Large intestine (tissue), 3 donors: ENCODE measurements around the gene REP15. TPM values are rescaled to one million over a fixed set of nuclear protein-coding genes. Genes with fewer than 3 reads are reported as not detected.

Experiments used
- DNase-seq, 2 donors: peaks; one replicate each; pipeline versions ENCODE4 v3.0.0 to v3.0.0-alpha.2; 2013
- H3K27ac ChIP-seq: one replicate; pipeline ENCODE4 v1.5.1; 2013; ENCODE audit warnings: low read length
- H3K27me3 ChIP-seq: 2 replicates; pipeline ENCODE4 v1.6.1; 2013; ENCODE audit warnings: low read length; ENCODE audit not compliant: control insufficient read depth, insufficient read depth
- H3K36me3 ChIP-seq: 2 replicates; pipeline ENCODE4 v1.6.1; 2013; ENCODE audit warnings: low read length; ENCODE audit not compliant: control insufficient read depth, insufficient read depth
- H3K4me1 ChIP-seq: one replicate; pipeline ENCODE4 v1.6.1; 2013; ENCODE audit warnings: low read length; ENCODE audit not compliant: control insufficient read depth, insufficient read depth
- H3K4me3 ChIP-seq: one replicate; pipeline ENCODE4 v1.5.1; 2013; ENCODE audit warnings: low read length
- H3K9me3 ChIP-seq: one replicate; pipeline ENCODE4 v1.6.1; 2013; ENCODE audit warnings: mild to moderate bottlenecking, low read depth, low read length, moderate library complexity; ENCODE audit not compliant: control insufficient read depth
- WGBS: methylation state at CpG from one replicate; pipeline ENCODE4 v1.1.5; 2013; ENCODE audit warnings: low lambda C conversion rate; ENCODE audit not compliant: insufficient coverage; 5-methylcytosine and 5-hydroxymethylcytosine counted together
- polyA plus RNA-seq: library from polyadenylated mRNA; unstranded; fragments of 120-200 nt; gene quantifications from one replicate; pipeline ENCODE4 v1.2.1, GENCODE V29; 2013

The REP15 gene
- polyA plus RNA-seq, 1 donor: 30.4 TPM

GRCh38 chr12:27693403-27693802 is 2.8 kb upstream of the REP15 start:
- no peak overlapping the region for H3K4me3 ChIP-seq
- H3K9me3 ChIP-seq: no peaks in the 10 kb centered on the region
- WGBS: 94% methylated on average over 2 of the region's 2 CpGs
- peaks cover 28% of the 10 kb centered on the region for H3K36me3 ChIP-seq
- peaks cover 9% of the 10 kb centered on the region for H3K4me1 ChIP-seq
- no peak overlapping the region for H3K27ac ChIP-seq
- no peaks in the 10 kb centered on the region for H3K27me3 ChIP-seq
- no peak for DNase-seq

GRCh38 chr12:27695556-27696292 is 523 bp upstream of the REP15 start:
- 79% methylated on average over 3 of the region's 6 CpGs for WGBS
- no peaks in the 10 kb centered on the region for H3K27me3 ChIP-seq
- no peak overlapping the region for H3K27ac ChIP-seq
- H3K36me3 ChIP-seq: peaks cover 12% of the 10 kb centered on the region
- DNase-seq: no peak
- no peaks in the 10 kb centered on the region for H3K9me3 ChIP-seq
- H3K4me1 ChIP-seq: peaks cover 9% of the 10 kb centered on the region
- H3K4me3 ChIP-seq: no peak overlapping the region

GRCh38 chr12:27696864-27697564 is 767 bp downstream of the REP15 start:
- H3K4me3 ChIP-seq: peak overlapping the region; percentile 23
- WGBS: 31% methylated on average over 2 of the region's 3 CpGs

GRCh38 chr12:27703720-27704452 is 7.6 kb downstream of the REP15 start:
- Histone ChIP-seq H3K4me3 (no peak overlapping the region), H3K36me3 (no peaks in the 10 kb centered on the region), H3K4me1 (no peaks in the 10 kb centered on the region), H3K9me3 (no peaks in the 10 kb centered on the region), H3K27me3 (no peaks in the 10 kb centered on the region), H3K27ac (no peak overlapping the region)
- DNase-seq: peak; percentile 63 to 77
- no CpG with 5 or more reads among the region's 4 CpGs for WGBS

More at GRCh38 chr12:27696864-27697564, 767 bp downstream of the REP15 start:
- no peaks in the 10 kb centered on the region for H3K27me3 ChIP-seq
- peak overlapping the region; percentile 21 for H3K27ac ChIP-seq
- peaks cover 8% of the 10 kb centered on the region for H3K36me3 ChIP-seq
- peak; percentile 38 to 77 for DNase-seq
- peaks cover 9% of the 10 kb centered on the region for H3K4me1 ChIP-seq
- no peaks in the 10 kb centered on the region for H3K9me3 ChIP-seq

- H3K9me3 ChIP-seq: no peaks in the 10 kb centered on the region
- no peaks in the 10 kb centered on the region for H3K36me3 ChIP-seq
- H3K4me1 ChIP-seq: no peaks in the 10 kb centered on the region
- peak; percentile 35 to 62 for DNase-seq
- H3K4me3 ChIP-seq: no peak overlapping the region
- H3K27me3 ChIP-seq: no peaks in the 10 kb centered on the region
- WGBS: no CpG with 5 or more reads among the region's 8 CpGs
- H3K27ac ChIP-seq: no peak overlapping the region
Observed at GRCh38 chr12:27705263-27705662, 9.0 kb downstream of the REP15 start.

- Histone ChIP-seq H3K36me3 (no peaks in the 10 kb centered on the region), H3K27ac (no peak overlapping the region), H3K4me3 (no peak overlapping the region), H3K9me3 (no peaks in the 10 kb centered on the region), H3K4me1 (peaks cover 3% of the 10 kb centered on the region), H3K27me3 (no peaks in the 10 kb centered on the region)
- DNase-seq: no peak
- WGBS: 94% methylated on average over 2 of the region's 2 CpGs
Observed at GRCh38 chr12:27707216-27707615, 11.0 kb downstream of the REP15 start.

GRCh38 chr12:27709212-27709931 is 13.1 kb downstream of the REP15 start:
- Histone ChIP-seq H3K4me3 (peak overlapping the region; percentile 77), H3K27ac (peak overlapping the region; percentile 83), H3K9me3 (no peaks in the 10 kb centered on the region), H3K36me3 (no peaks in the 10 kb centered on the region), H3K27me3 (no peaks in the 10 kb centered on the region), H3K4me1 (peaks cover 3% of the 10 kb centered on the region)
- DNase-seq: no peak
- WGBS: 83% methylated on average over 1 of the region's 12 CpGs

GRCh38 chr12:27709932-27710591 is 13.8 kb downstream of the REP15 start:
- H3K27me3 ChIP-seq: no peaks in the 10 kb centered on the region
- peak in 1 of 2 donors; percentile 28 for DNase-seq
- H3K4me3 ChIP-seq: peak overlapping the region; percentile 77
- H3K4me1 ChIP-seq: peaks cover 3% of the 10 kb centered on the region
- H3K27ac ChIP-seq: peak overlapping the region; percentile 83
- no peaks in the 10 kb centered on the region for H3K9me3 ChIP-seq
- no peaks in the 10 kb centered on the region for H3K36me3 ChIP-seq
- WGBS: 22% methylated on average over 3 of the region's 24 CpGs

GRCh38 chr12:27710592-27711316 is 14.5 kb downstream of the REP15 start, which contains the start of gene MRPS35:
MRPS35 (plus strand) TSS chr12:27710832; CDS start chr12:27710844, 12 bp downstream.
- Histone ChIP-seq H3K36me3 (peaks cover 2% of the 10 kb centered on the region), H3K4me1 (peaks cover 3% of the 10 kb centered on the region), H3K4me3 (peak within 1 kb of the TSS; percentile 77), H3K9me3 (no peaks in the 10 kb centered on the region), H3K27ac (peak within 1 kb of the TSS; percentile 83), H3K27me3 (no peaks in the 10 kb centered on the region)
- WGBS: 0% methylated on average over 5 of the region's 46 CpGs
- peak; percentile 82 to 95 for DNase-seq
